Heart right ventricle (tissue), 16 donors: ENCODE results near the gene SLC8A1. TPM values are rescaled to one million over a fixed set of nuclear protein-coding genes. Genes with fewer than 3 reads are reported as not detected.

Source experiments
- ATAC-seq, 8 donors: fragments of 200-7000 bp; cut with Tn5 transposase; one replicate each; pipeline ENCODE4 v1.9.1; 2020; ENCODE audit warnings: mild to moderate bottlenecking in 8 of 8, moderate library complexity in 8 of 8, moderate number of reproducible peaks in 1 of 8
- DNase-seq, 2 donors: peaks; one replicate each; pipeline ENCODE4 v3.0.0-alpha.2; 2020
- H3K27ac ChIP-seq, 10 donors: fragments of 200-600 bp; sonication (generic) in 2 of 10; one replicate each; pipeline versions ENCODE4 v1.5.0 to v1.8.0; 2020 to 2022; ENCODE audit warnings: mild to moderate bottlenecking in 3 of 10
- H3K27me3 ChIP-seq, 7 donors: fragments of 200-600 bp; one replicate each; pipeline ENCODE4 v1.8.0; 2021 to 2022; ENCODE audit warnings: mild to moderate bottlenecking in 2 of 7
- H3K36me3 ChIP-seq, 9 donors: fragments of 200-600 bp; sonication (generic) in 1 of 9; one replicate each; pipeline versions ENCODE4 v1.5.0 to v1.8.0; 2020 to 2022; ENCODE audit warnings: mild to moderate bottlenecking in 2 of 9
- H3K4me1 ChIP-seq, 9 donors: fragments of 200-600 bp; sonication (generic) in 1 of 9; one replicate each; pipeline versions ENCODE4 v1.5.0 to v1.8.0; 2020 to 2022; ENCODE audit warnings: mild to moderate bottlenecking in 4 of 9
- H3K4me3 ChIP-seq, 10 donors: fragments of 200-600 bp; sonication (generic) in 2 of 10; one replicate each; pipeline versions ENCODE4 v1.5.0 to v1.8.0; 2020 to 2022; ENCODE audit warnings: mild to moderate bottlenecking in 7 of 10, moderate library complexity in 2 of 10
- H3K9me3 ChIP-seq, 11 donors: fragments of 200-600 bp in 10 of 11; sonication (generic) in 2 of 11; one replicate each; pipeline versions ENCODE4 v1.5.0 to v1.8.0; 2013 to 2022; ENCODE audit warnings: mild to moderate bottlenecking in 2 of 11, control low read depth in 1 of 11, moderate library complexity in 1 of 11
- CTCF ChIP-seq, 9 donors: fragments of 200-600 bp; sonication (generic) in 2 of 9; IDR thresholded peaks; one replicate each; pipeline versions ENCODE4 v1.5.0 to v1.8.0; 2021 to 2022; ENCODE audit warnings: antibody characterized with exemption in 9 of 9, mild to moderate bottlenecking in 5 of 9, moderate library complexity in 1 of 9
- WGBS, 2 donors: extraction: QIAGEN DNeasy Blood & Tissue Kit; methylation state at CpG; one replicate each; pipeline ENCODE4 v1.1.7; 2013; ENCODE audit warnings: inconsistent platforms in 1 of 2; 5-methylcytosine and 5-hydroxymethylcytosine counted together
- intact Hi-C, 10 donors: fragments of 100-400 bp; cut with DNase I; formaldehyde crosslinking; loops; one replicate each; pipeline versions ENCODE4 v1.11.1 to v1.14.2; 2022
- polyA plus RNA-seq, 2 donors: library from polyadenylated mRNA; stranded (reverse); fragments of 200-250 nt; gene quantifications; one replicate each; pipeline ENCODE4 v1.2.3, GENCODE V29; 2013
- total RNA-seq, 10 donors: library from RNA; stranded (reverse); fragmentation: NEBNext Ultra II Directional in 3 of 10; extraction: Animal tissue kit (Norgen Biotek cat#: 25700) in 3 of 10; gene quantifications; one replicate each; pipeline versions ENCODE4 v1.2.1 to v1.2.4, GENCODE V29; 2021 to 2023
- donor health status: Arrhythmogenic right ventricular cardiomyopathy.
- donor health status: ischemic (EF 13 %, LVEDD 7.1; RV severe dilation, severe dysfunction).
- donor health status: healthy with polysubstance abuse.
- donor health status: DM: no; HTN: yes; CAD: no.
- donor health status: DM: no; HTN: no; CAD: no.
- donor health status: ischemic (EF 25% LVEDD 6.9; RV normal size, moderate dysfunction).
- donor health status: ischemic (EF 25% LVEDD 5.7; RV mildly dilated, moderate dysfunction).
- donor health status: healthy.
- donor health status: DM: yes; HTN: yes; CAD: no.
- donor health status: Ischemic cardiomyopathy.
- donor health status: ischemic (EF 35%, LVEDD 5.7; RV mildly dilated, moderate dysfunction).
- donor health status: nonischemic (EF 11% LVEDD 7.7; RV severe dilation, severe dysfunction).
- donor health status: DM: yes; HTN: yes; CAD: no.
- donor health status: PGD.
- donor health status: ischemic (EF 29% LVEDD 5.4; RV normal size, mild dysfunction).
- donor health status: nonischemic (EF 23%, LVEDD 6.1; RV moderate dilation, normal function).

The SLC8A1 gene
- total and polyA plus RNA-seq, 12 donors: 11.1 to 1,497 (median 1,067) TPM

- intact Hi-C loops: loop anchor here in 1 of 10 donors (5.0 kb wide), 1 partner anchor 83 kb away; no protein-coding TSS in a partner anchor
- H3K27me3 ChIP-seq: no peaks in the 10 kb centered on the region
- no peaks in the 10 kb centered on the region for H3K9me3 ChIP-seq
- WGBS, 2 donors: 7 to 10% methylated on average over 3 of the region's 3 CpGs
- peak in 4 of 8 donors; percentile 12 to 43 (median 25) for ATAC-seq
- no peak for TF ChIP-seq CTCF (IDR thresholded peaks at IDR 0.05)
- no peaks in the 10 kb centered on the region for H3K36me3 ChIP-seq
- peak overlapping the region in 9 of 10 donors; percentile 2 to 40 (median 28) for H3K4me3 ChIP-seq
- peak overlapping the region in 9 of 10 donors; percentile 11 to 76 (median 52) for H3K27ac ChIP-seq
- H3K4me1 ChIP-seq: peaks cover 3 to 73% (median 34%) of the 10 kb centered on the region in 9 donors
- no peak for DNase-seq
These were observed 87.6 kb downstream of the SLC8A1 start for GRCh38 chr2:40364151-40364874.

- H3K4me1 ChIP-seq: peaks cover 3 to 77% (median 32%) of the 10 kb centered on the region in 9 donors
- 53 to 54% methylated on average over 6 of the region's 6 CpGs for WGBS, 2 donors
- intact Hi-C loops: loop anchor here in 1 of 10 donors (5.0 kb wide), 1 partner anchor 84 kb away; no protein-coding TSS in a partner anchor
- H3K4me3 ChIP-seq: peak overlapping the region in 7 of 10 donors; percentile 1 to 40 (median 38)
- H3K36me3 ChIP-seq: no peaks in the 10 kb centered on the region
- H3K27me3 ChIP-seq: no peaks in the 10 kb centered on the region
- H3K9me3 ChIP-seq: no peaks in the 10 kb centered on the region
- no peak for DNase-seq
- no peak for TF ChIP-seq CTCF (IDR thresholded peaks at IDR 0.05)
- peak in 3 of 8 donors; percentile 6 to 53 (median 46) for ATAC-seq
- H3K27ac ChIP-seq: peak overlapping the region in 9 of 10 donors; percentile 7 to 76 (median 52)
These were observed 88.3 kb downstream of the SLC8A1 start for GRCh38 chr2:40363631-40364030.

GRCh38 chr2:40363231-40363630 lies 88.7 kb downstream of the SLC8A1 start:
- ATAC-seq: no peak

More at GRCh38 chr2:40363231-40363630, 88.7 kb downstream of the SLC8A1 start:
- no peaks in the 10 kb centered on the region for H3K9me3 ChIP-seq
- H3K4me3 ChIP-seq: peak overlapping the region in 5 of 10 donors; percentile 27 to 40 (median 39)
- no peaks in the 10 kb centered on the region for H3K27me3 ChIP-seq
- H3K36me3 ChIP-seq: no peaks in the 10 kb centered on the region
- TF ChIP-seq CTCF (IDR thresholded peaks at IDR 0.05): no peak
- DNase-seq: no peak
- intact Hi-C loops: loop anchor here in 1 of 10 donors (5.0 kb wide), 1 partner anchor 84 kb away; no protein-coding TSS in a partner anchor
- peaks cover 3 to 80% (median 32%) of the 10 kb centered on the region in 9 donors for H3K4me1 ChIP-seq
- 33 to 39% methylated on average over 1 of the region's 1 CpG for WGBS, 2 donors
- H3K27ac ChIP-seq: peak overlapping the region in 8 of 10 donors; percentile 7 to 76 (median 58)
